Measurements from ENCODE around the gene TSSK6. TPM values are rescaled to one million over a fixed set of nuclear protein-coding genes. Genes with fewer than 3 reads are reported as not detected.

TSSK6 gene
- 1.7 and 1.8 TPM in 2 replicates for total RNA-seq (2014; rRNA removed; shearing (Covaris generic))

GRCh38 chr19:19514881-19515641 lies at the start of gene TSSK6:
Gene TSSK6 (minus strand): TSS chr19:19515548. CDS start chr19:19515427, 121 bp downstream.
- Histone ChIP-seq H3K36me3 (peaks cover 7% of the 10 kb centered on the region), H3K4me1 (no peaks in the 10 kb centered on the region), H3K4me3 (peak within 1 kb of the TSS; percentile 68), H3K9me3 (replicated peaks) (0 out of 2 replicates have a peak, but pooled peaks cover 4% of the 10 kb centered on the region), H3K27me3 (no peaks in the 10 kb centered on the region), H3K27ac (peak within 1 kb of the TSS; percentile 65)
- no peak for DNase-seq

GRCh38 chr19:19563348-19563848 lies 48.0 kb upstream of the TSSK6 start:
- H3K9me3 ChIP-seq (replicated peaks), result no peaks in the 10 kb centered on the region
- H3K4me3 ChIP-seq, result no peak overlapping the region
- no peak for DNase-seq
- no peaks in the 10 kb centered on the region for H3K36me3 ChIP-seq
- no peaks in the 10 kb centered on the region for H3K27me3 ChIP-seq
- H3K27ac ChIP-seq, result no peak overlapping the region
- H3K4me1 ChIP-seq, result no peaks in the 10 kb centered on the region

- Histone ChIP-seq H3K27me3 (no peaks in the 10 kb centered on the region), H3K9me3 (replicated peaks) (no peaks in the 10 kb centered on the region), H3K4me3 (no peak overlapping the region), H3K4me1 (no peaks in the 10 kb centered on the region), H3K36me3 (no peaks in the 10 kb centered on the region), H3K27ac (no peak overlapping the region)
- DNase-seq, result no peak
Observed at GRCh38 chr19:19562665-19563347, 47.5 kb upstream of the TSSK6 start.

- Histone ChIP-seq H3K4me3 (no peak overlapping the region), H3K9me3 (replicated peaks) (no peaks in the 10 kb centered on the region), H3K36me3 (no peaks in the 10 kb centered on the region), H3K27ac (no peak overlapping the region), H3K4me1 (no peaks in the 10 kb centered on the region), H3K27me3 (no peaks in the 10 kb centered on the region)
- no peak for DNase-seq
Observed at GRCh38 chr19:19561946-19562664, 46.8 kb upstream of the TSSK6 start.

- H3K9me3 ChIP-seq (replicated peaks), result no peaks in the 10 kb centered on the region
- no peaks in the 10 kb centered on the region for H3K4me1 ChIP-seq
- no peaks in the 10 kb centered on the region for H3K27me3 ChIP-seq
- no peak overlapping the region for H3K4me3 ChIP-seq
- no peaks in the 10 kb centered on the region for H3K36me3 ChIP-seq
- DNase-seq, result no peak
- H3K27ac ChIP-seq, result no peak overlapping the region
Observed at GRCh38 chr19:19559931-19560330, 44.6 kb upstream of the TSSK6 start.

- no peak overlapping the region for H3K4me3 ChIP-seq
- H3K27me3 ChIP-seq, result no peaks in the 10 kb centered on the region
- no peak overlapping the region for H3K27ac ChIP-seq
- no peaks in the 10 kb centered on the region for H3K4me1 ChIP-seq
- DNase-seq, result no peak
- H3K36me3 ChIP-seq, result no peaks in the 10 kb centered on the region
- H3K9me3 ChIP-seq (replicated peaks), result no peaks in the 10 kb centered on the region
Observed at GRCh38 chr19:19558636-19559035, 43.3 kb upstream of the TSSK6 start.

- no peaks in the 10 kb centered on the region for H3K27me3 ChIP-seq
- no peak overlapping the region for H3K27ac ChIP-seq
- no peaks in the 10 kb centered on the region for H3K4me1 ChIP-seq
- H3K36me3 ChIP-seq, result no peaks in the 10 kb centered on the region
- H3K4me3 ChIP-seq, result no peak overlapping the region
- no peak for DNase-seq
- no peaks in the 10 kb centered on the region for H3K9me3 ChIP-seq (replicated peaks)
Observed at GRCh38 chr19:19558055-19558454, 42.7 kb upstream of the TSSK6 start.

- no peaks in the 10 kb centered on the region for H3K9me3 ChIP-seq (replicated peaks)
- DNase-seq, result peak; percentile 60 to 79
- no peak overlapping the region for H3K27ac ChIP-seq
- no peaks in the 10 kb centered on the region for H3K36me3 ChIP-seq
- H3K27me3 ChIP-seq, result peaks cover 8% of the 10 kb centered on the region; the same call in 1 of the 2 replicates
- no peak overlapping the region for H3K4me3 ChIP-seq
- H3K4me1 ChIP-seq, result no peaks in the 10 kb centered on the region
Observed at GRCh38 chr19:19554074-19555023, 39.0 kb upstream of the TSSK6 start.

GRCh38 chr19:19553670-19554069 lies 38.3 kb upstream of the TSSK6 start:
- Histone ChIP-seq H3K4me3 (no peak overlapping the region), H3K9me3 (replicated peaks) (no peaks in the 10 kb centered on the region), H3K27me3 (peaks cover 8% of the 10 kb centered on the region; the same call in 1 of the 2 replicates), H3K36me3 (no peaks in the 10 kb centered on the region), H3K4me1 (no peaks in the 10 kb centered on the region), H3K27ac (no peak overlapping the region)
- DNase-seq, result no peak

GRCh38 chr19:19552798-19553197 lies 37.5 kb upstream of the TSSK6 start:
- Histone ChIP-seq H3K27ac (no peak overlapping the region), H3K9me3 (replicated peaks) (no peaks in the 10 kb centered on the region), H3K27me3 (peaks cover 8% of the 10 kb centered on the region; the same call in 1 of the 2 replicates), H3K36me3 (no peaks in the 10 kb centered on the region), H3K4me1 (no peaks in the 10 kb centered on the region), H3K4me3 (no peak overlapping the region)
- peak; percentile 51 to 66 for DNase-seq

- Histone ChIP-seq H3K27ac (no peak overlapping the region), H3K4me1 (no peaks in the 10 kb centered on the region), H3K9me3 (replicated peaks) (no peaks in the 10 kb centered on the region), H3K36me3 (no peaks in the 10 kb centered on the region), H3K4me3 (no peak overlapping the region), H3K27me3 (peaks cover 8% of the 10 kb centered on the region; the same call in 1 of the 2 replicates)
- peak in 1 of 2 experiments; percentile 31 for DNase-seq
Observed at GRCh38 chr19:19551853-19552192, 36.5 kb upstream of the TSSK6 start.

GRCh38 chr19:19550972-19551852 lies 35.9 kb upstream of the TSSK6 start:
- Histone ChIP-seq H3K9me3 (replicated peaks) (no peaks in the 10 kb centered on the region), H3K27me3 (peaks cover 8% of the 10 kb centered on the region; the same call in 1 of the 2 replicates), H3K4me3 (no peak overlapping the region), H3K4me1 (no peaks in the 10 kb centered on the region), H3K36me3 (no peaks in the 10 kb centered on the region), H3K27ac (no peak overlapping the region)
- peak in 1 of 2 experiments; percentile 36 for DNase-seq

GRCh38 chr19:19550485-19550929 lies 35.2 kb upstream of the TSSK6 start:
- Histone ChIP-seq H3K36me3 (no peaks in the 10 kb centered on the region), H3K27ac (no peak overlapping the region), H3K27me3 (peaks cover 8% of the 10 kb centered on the region; the same call in 1 of the 2 replicates), H3K4me3 (no peak overlapping the region), H3K9me3 (replicated peaks) (no peaks in the 10 kb centered on the region), H3K4me1 (no peaks in the 10 kb centered on the region)
- peak in 1 of 2 experiments; percentile 31 for DNase-seq

All from SJCRH30 (cell line).